Measurements from ENCODE around the gene SOCS1.

GRCh38 chr16:11204513-11205047, 51.4 kb downstream of the SOCS1 start:
- no peak for TF ChIP-seq EP300 (IDR thresholded peaks at IDR 0.05; ENCODE audit: low read length)
- TF ChIP-seq CTCF (IDR thresholded peaks at IDR 0.05 in 2 of 3, conservative IDR thresholded peaks at IDR 0.05 in 1 of 3; ENCODE audit: insufficient read depth in 2 of 3, low read depth in 1 of 3, low read length in 3 of 3): no peak
- TF ChIP-seq CBX3 (IDR thresholded peaks at IDR 0.05; ENCODE audit: borderline replicate concordance in 1 of 2, low read length in 2 of 2): no peak
- TF ChIP-seq EZH2 (IDR thresholded peaks at IDR 0.05; ENCODE audit: borderline replicate concordance, low read depth, low read length): no peak
- no peak for TF ChIP-seq ZNF253 (CRISPR knock-in tag; conservative IDR thresholded peaks at IDR 0.05)
- no peak for TF ChIP-seq JUN (IDR thresholded peaks at IDR 0.05; ENCODE audit: borderline replicate concordance, low read depth, low read length)
- TF ChIP-seq JUN (CRISPR knock-in tag; IDR thresholded peaks at IDR 0.05; ENCODE audit: borderline replicate concordance): no peak
- no peak for TF ChIP-seq POLR2A (conservative IDR thresholded peaks at IDR 0.05)
- no peak for TF ChIP-seq TAF7 (tag; IDR thresholded peaks at IDR 0.05)
- TF ChIP-seq PHF21A (IDR thresholded peaks at IDR 0.05; ENCODE audit: borderline replicate concordance, low read depth): no peak
- TF ChIP-seq ZBTB2 (IDR thresholded peaks at IDR 0.05): no peak

All from K562 (cell line).